A549 treated with RU486 at 1 μM for 4 hours (cell line): Measurements from ENCODE around the gene ONECUT1. TPM values are rescaled to one million over a fixed set of nuclear protein-coding genes. Genes with fewer than 3 reads are reported as not detected.

Experiments used
- total RNA-seq: library from RNA; stranded (reverse); fragments of 200-300 nt; extraction: Qiagen RNA extraction; gene quantifications from 5 replicates; pipeline ENCODE4 v1.2.3, GENCODE V29; 2022; ENCODE audit warnings: low read depth

Gene ONECUT1
- total RNA-seq = 0.11 to 0.31 TPM (median 0.18 TPM) in 5 replicates

DNA sequence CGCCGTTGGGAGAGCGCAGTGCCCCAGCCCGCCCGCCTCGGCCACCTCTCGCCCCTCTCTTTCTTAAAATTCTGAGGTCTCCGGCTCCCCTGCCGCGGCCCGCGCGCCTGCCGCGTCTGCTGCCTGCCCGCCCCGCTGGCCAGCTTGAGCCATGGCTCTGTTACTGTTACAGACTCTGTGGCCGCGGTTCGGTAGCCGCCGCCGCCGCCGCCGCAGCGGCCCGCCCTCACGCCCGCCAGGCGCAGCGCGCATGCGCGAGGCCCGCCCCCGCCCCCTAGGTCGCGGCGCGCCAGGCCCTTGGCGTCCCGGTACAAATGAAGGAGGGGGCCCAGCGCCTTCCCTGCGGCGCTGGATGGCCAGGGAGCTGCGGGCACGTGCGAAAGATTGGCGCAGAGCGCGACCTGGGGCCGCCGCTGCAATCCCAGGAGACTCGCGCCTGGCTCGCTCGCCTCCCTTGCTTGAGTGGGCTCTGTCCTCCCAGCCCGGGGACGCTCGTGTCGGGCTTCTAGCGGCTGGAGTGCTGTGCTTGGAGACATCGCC lies at the start of gene ONECUT1:
Gene ONECUT1, minus strand, starts transcription at position 168 of the 540 bp plus-strand sequence. CDS start 452 bp downstream, outside the sequence.

Other genes starting within 250 kb of the ONECUT1 start
- gene ARPP19, start 221.3 kb downstream of the ONECUT1 start, total RNA-seq = 80.1 to 112 TPM (median 103 TPM) in 5 replicates
- gene ATOSA, start 110.9 kb downstream of the ONECUT1 start, total RNA-seq = 5.3 to 12.4 TPM (median 10.1 TPM) in 5 replicates